LNCaP clone FGC (cell line): ENCODE measurements around the gene USP24.
"Not testable (repeated sequence)": the region's sequence is repeated elsewhere in the genome, so short reads cannot be mapped to it uniquely, and the experiment has no call there.

Experiments
- DNase-seq: peaks from one replicate; pipeline ENCODE4 v3.0.0-alpha.2; 2011; ENCODE audit warnings: low read depth
- H3K4me3 ChIP-seq: 2 replicates; pipeline ENCODE4 v1.5.1; 2011; ENCODE audit warnings: mild to moderate bottlenecking, low read depth, low read length, control low read depth
- CTCF ChIP-seq: IDR thresholded peaks from 2 replicates; pipeline ENCODE4 v1.5.1; 2012; ENCODE audit warnings: mild to moderate bottlenecking; ENCODE audit not compliant: control insufficient read depth, insufficient read depth; ENCODE audit errors: extremely low read depth

USP24 gene

DNA sequence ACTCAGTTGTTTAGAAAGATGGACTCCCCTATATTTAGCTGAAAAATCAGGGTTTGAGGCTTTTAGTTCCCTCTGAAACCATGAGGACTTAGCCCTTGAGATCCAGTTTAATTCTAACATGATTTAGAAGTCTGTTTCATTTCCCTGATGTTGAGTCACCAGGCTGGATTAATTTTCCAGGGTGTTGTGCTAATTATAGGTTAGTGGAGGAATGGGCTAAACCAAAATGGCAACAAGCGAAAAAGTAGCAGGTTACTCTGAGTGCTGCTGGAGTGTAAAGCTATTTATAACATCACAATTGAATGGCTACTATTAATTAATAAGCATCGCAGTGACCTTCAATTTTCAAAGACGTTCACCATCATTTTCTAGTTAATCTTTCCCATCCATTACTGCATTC, 15.5 kb upstream of the USP24 start:
- H3K4me3 ChIP-seq, result no peak overlapping the region
- TF ChIP-seq CTCF, result no peak
- DNase-seq, result no peak

GRCh38 chr1:55229726-55230125, 14.6 kb upstream of the USP24 start:
- H3K4me3 ChIP-seq, DNase-seq: not testable (repeated sequence)

DNA sequence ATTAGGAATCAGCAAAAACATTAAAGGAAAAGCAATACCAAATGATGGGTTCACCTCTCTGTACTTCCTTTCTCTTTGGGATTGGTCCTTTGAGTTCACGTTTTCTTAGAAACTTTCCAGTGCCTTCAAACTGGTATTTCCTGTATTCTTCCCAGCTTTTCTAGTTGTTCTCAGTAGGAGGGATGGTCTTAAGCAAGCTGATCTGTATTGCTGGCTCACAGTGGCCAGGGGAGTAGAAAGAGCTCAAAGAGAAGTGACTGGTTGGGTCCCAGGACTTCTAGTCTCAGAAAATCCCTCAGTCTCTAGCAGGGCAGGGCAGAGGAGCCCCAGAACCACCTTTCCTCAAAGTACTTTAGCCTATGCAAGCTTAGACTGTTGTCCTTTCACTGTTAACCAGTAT, 10.1 kb upstream of the USP24 start:
- no peak overlapping the region for H3K4me3 ChIP-seq
- no peak for TF ChIP-seq CTCF
- no peak for DNase-seq

DNA sequence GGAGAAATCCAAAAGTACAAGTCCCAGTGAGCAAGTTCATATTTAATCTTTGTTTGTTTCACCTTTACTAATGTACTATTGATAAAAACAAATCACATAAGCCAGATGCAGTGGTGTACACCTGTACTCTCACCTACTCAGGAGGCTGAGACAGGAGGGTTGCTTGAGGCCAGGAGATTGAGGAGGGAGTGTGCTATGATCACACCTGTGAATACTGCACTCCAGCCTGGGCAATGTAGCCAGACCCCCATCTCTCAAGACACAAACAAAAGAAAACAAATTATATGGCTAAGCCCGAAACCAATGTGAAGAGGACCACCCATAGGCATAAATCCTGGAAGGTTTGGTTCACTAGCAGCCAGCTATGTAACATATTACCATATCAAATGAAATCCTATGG, 9.6 kb upstream of the USP24 start:
- no peak for TF ChIP-seq CTCF
- H3K4me3 ChIP-seq, result no peak overlapping the region
- DNase-seq, result no peak

GRCh38 chr1:55222152-55222551, 7.0 kb upstream of the USP24 start:
- no peak for DNase-seq
- no peak for TF ChIP-seq CTCF
- no peak overlapping the region for H3K4me3 ChIP-seq

DNA sequence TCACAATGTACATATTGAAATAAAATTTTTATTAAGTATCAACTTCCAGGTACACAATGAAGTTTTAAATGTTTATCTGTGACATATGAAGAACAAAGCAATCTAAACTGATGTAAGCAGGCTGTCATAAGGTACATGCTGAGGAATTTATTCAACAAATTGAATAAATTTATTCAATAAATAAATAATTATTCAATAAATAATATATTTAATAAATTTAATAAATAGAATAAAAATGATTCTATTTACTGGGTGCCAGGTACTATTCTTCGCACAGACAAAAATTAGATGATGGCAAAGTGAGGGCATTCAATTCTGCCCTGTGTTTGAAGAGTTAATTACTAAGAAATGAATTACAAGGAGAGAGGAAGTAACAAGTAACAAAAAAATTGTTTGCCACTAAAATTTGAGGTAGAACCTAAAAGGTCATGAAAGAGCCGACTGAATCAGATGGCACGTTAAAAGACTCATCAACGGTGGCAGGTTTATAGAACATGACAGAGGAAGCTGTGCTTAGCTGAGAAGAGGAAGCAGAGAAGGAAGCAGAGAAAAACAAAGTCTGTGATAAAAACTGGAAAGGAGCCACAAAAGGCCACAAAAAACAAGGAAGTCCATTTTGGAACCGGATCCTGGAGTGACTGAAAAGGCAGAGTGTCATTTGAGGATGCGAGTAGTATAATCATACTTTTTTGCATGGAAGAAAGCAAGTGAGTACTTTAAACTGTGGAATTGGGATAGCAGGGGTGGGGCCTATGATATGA, 2.2 kb upstream of the USP24 start:
- DNase-seq, result peak; percentile 87
- no peak for TF ChIP-seq CTCF
- H3K4me3 ChIP-seq, result no peak overlapping the region

DNA sequence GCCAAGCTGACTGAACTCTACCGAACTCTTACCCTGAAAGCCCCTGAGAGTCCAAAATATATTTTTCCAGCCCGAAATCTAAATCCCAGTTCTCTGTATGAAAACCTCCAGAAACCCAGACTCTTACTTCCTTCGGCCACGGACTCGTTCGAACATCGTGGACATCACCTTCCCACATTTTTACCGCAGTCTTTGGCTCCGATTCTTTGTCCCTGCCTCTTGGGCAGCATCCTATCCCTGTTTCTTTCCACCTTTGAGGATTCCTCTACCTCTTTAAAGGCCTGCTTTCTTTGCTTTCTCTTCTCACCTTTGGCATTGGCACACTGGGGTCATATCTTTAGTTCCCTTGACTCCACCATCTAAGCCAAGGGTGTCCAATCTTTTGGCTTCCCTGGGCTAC, 932 bp upstream of the USP24 start:
- no peak for DNase-seq
- TF ChIP-seq CTCF, result no peak
- H3K4me3 ChIP-seq, result peak overlapping the region; percentile 73
